Measurements from ENCODE around the gene RNF43.
A peak's percentile ranks its signal among the peaks of the same experiment; 100 is the strongest.
"Not testable (repeated sequence)": the region's sequence is repeated elsewhere in the genome, so short reads cannot be mapped to it uniquely, and the experiment has no call there.

RNF43 gene

DNA sequence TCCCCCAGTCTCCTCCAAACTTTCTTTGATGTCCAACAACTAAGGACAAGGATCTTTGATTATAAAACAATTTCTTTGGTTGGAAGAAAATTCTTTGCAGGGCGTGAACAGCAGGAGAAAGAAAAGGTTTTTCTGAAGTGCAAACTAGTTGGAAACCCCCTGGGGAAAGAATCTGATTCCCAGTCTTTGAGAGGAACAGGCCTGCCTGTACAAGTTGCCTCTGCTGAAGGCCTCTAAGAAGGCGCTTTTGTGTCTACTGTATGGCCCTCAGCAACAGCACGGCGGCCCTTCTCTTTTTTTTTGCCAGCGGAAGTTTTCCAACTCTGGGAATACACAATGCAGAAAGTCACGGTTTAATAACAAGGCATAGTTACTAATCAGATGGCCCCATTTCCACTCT, 14.0 kb downstream of the RNF43 start:
- no peak overlapping the region for H3K27ac ChIP-seq
- TF ChIP-seq, protein P1, sequence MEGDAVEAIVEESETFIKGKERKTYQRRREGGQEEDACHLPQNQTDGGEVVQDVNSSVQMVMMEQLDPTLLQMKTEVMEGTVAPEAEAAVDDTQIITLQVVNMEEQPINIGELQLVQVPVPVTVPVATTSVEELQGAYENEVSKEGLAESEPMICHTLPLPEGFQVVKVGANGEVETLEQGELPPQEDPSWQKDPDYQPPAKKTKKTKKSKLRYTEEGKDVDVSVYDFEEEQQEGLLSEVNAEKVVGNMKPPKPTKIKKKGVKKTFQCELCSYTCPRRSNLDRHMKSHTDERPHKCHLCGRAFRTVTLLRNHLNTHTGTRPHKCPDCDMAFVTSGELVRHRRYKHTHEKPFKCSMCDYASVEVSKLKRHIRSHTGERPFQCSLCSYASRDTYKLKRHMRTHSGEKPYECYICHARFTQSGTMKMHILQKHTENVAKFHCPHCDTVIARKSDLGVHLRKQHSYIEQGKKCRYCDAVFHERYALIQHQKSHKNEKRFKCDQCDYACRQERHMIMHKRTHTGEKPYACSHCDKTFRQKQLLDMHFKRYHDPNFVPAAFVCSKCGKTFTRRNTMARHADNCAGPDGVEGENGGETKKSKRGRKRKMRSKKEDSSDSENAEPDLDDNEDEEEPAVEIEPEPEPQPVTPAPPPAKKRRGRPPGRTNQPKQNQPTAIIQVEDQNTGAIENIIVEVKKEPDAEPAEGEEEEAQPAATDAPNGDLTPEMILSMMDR (conservative IDR thresholded peaks at IDR 0.05), result no peak
- no peak for TF ChIP-seq ZFX (IDR thresholded peaks at IDR 0.05)

DNA sequence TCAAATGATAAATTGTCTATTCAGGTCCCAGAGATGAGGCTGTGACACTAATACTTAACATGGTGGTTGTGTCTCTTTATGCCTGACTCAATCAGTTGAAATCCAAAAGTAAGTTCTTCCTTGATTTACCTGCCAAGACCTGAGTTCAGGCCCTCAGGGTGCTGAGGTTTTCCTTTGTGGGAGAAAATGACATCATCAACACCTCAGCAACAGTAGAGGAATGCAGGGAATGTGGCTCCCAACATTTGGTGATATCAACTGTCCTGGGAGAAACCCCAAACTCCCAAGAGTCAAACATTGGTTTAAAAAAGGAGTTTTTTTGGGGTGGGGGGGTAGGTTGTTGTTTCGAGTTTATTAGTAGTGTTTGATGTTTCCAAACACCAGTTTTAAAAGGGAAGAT, 14.7 kb downstream of the RNF43 start:
- no peak for TF ChIP-seq ZFX (IDR thresholded peaks at IDR 0.05)
- TF ChIP-seq, protein P1 (conservative IDR thresholded peaks at IDR 0.05), result no peak
- no peak overlapping the region for H3K27ac ChIP-seq

DNA sequence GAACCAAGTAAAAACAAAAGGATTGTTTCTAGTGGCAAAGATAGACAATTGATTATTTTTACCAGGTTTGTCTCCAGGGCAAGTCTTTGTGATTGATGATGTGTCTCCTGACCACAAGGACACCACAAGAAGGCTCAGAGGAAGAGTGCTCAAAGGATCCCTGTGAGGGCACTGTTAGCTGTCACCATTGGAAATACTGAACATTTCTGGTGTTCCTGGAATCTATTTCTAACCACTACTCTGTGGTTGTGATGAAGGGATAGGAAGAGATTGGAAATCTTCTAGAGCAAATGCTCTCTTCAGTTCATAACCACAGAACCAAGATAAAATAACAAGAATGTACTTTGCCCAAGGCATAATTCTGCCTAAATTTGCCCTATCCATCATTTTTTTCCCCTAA, 15.3 kb downstream of the RNF43 start:
- TF ChIP-seq ZFX (IDR thresholded peaks at IDR 0.05), result no peak
- TF ChIP-seq, protein P1 (conservative IDR thresholded peaks at IDR 0.05), result no peak
- no peak overlapping the region for H3K27ac ChIP-seq

DNA sequence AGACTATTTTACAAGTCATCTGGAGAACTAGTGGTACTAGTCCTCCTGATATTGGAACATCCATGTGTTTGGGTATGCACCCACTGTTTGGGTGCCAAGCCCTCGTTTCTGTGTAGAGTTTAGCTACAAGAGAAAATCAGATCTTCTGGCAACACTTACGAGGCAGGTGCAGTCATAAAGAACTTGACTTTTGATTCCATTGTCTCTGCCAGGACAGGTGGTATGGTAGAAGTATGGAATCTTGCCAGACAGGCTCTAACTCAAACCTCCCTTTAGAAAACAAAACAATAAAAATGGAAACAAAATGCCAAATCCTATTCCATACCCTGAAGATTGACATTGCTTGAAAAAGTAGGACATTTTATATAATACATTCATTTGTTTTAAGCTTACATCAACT, 16.0 kb downstream of the RNF43 start:
- H3K27ac ChIP-seq, result no peak overlapping the region
- TF ChIP-seq, protein P1 (conservative IDR thresholded peaks at IDR 0.05), result no peak
- no peak for TF ChIP-seq ZFX (IDR thresholded peaks at IDR 0.05)

DNA sequence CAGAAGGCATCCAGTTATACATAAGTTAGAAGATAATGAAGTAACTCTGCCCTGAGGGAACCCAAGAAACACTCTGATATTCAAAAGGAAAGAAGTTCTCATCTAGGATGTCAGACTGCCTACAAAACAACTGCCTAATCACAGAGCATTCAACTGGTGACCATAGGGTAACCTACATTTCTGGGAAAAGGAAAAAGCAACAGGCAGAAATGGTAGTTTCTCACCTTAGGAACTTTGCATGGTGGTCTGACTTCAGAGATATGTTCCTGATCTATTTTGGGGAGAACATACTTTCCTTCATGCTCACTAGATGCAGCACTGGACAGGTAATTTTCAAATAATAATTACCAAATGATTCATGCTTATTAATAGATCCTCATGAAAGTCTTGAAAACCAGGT, 16.5 kb downstream of the RNF43 start:
- no peak for TF ChIP-seq ZFX (IDR thresholded peaks at IDR 0.05)
- TF ChIP-seq, protein P1 (conservative IDR thresholded peaks at IDR 0.05), result no peak

DNA sequence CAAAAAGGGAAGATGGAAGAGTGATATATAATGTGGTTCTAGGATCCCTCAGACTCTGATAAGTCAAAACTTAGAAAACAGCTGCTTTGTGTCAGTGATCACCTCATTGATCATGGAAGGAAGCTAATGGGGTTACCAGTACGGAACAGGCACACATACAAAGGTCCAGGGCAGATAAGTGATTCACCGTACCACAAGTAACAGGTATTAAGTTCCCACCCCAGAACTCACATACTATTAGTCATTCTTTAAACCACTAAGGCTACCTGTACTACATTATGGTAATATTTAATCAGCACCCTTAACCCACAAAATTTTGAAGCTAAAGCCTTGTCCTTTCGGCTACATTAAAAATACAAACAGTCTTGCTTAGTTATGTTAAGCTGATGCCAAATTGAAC, 17.4 kb downstream of the RNF43 start:
- TF ChIP-seq ZFX (IDR thresholded peaks at IDR 0.05), result no peak
- TF ChIP-seq, protein P1 (conservative IDR thresholded peaks at IDR 0.05), result no peak

More for the DNA sequence above, 16.5 kb downstream of the RNF43 start:
- no peak overlapping the region for H3K27ac ChIP-seq

DNA sequence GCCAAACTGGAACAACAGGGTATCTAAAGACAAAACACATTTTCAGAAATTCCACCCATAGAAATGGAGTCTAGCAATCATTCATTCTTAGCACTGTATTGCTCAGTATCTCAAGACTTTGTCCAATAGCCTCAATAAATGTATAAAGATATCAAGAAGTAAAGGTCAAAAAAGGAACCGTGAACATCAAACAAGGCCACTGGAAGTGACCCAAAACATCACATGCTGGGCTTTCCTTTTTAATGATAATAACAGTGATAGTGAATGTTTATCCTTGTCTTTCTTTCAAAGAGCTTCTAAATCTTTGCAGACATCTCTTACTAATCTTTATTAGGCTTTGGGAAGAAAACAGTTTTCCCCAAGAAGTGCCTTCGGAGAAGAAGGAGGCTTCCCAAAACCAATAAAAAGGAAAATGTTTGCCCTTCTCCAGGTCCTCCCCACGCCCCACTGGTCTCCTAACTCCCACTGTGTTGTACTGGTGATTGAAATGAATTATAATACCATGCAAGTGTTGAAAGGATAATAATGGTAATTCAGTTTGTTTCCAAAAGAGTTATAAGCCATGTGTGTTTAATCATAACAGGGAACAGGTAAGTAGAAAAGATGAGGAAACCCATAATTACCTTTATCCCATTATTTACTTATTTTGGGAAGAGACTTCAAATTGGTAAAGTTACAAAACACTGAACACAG, 18.6 kb downstream of the RNF43 start:
- no peak overlapping the region for H3K27ac ChIP-seq
- TF ChIP-seq, protein P1 (conservative IDR thresholded peaks at IDR 0.05), result no peak
- TF ChIP-seq ZFX (IDR thresholded peaks at IDR 0.05), result no peak

More for the DNA sequence above, 17.4 kb downstream of the RNF43 start:
- H3K27ac ChIP-seq, result peak overlapping the region; percentile 38; the same call in 1 of the 2 replicates

DNA sequence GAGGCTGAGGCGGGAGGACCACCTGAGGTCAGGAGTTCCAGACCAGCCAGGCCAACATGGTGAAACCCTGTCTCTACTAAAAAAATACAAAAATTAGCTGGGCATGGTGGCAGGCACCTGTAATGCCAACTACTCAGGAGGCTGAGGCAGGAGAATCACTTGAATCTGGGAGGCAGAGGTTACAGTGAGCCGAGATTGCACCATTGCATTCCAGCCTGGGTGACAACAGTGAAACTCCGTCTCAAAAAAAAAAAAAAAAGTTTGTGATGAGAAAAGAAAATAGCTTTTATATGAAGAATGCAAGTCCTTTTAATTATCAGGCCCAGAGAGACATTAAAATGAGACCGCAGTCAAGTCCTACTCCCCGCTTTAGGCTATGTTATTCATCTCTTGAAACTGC, 19.9 kb downstream of the RNF43 start:
- H3K27ac ChIP-seq, result not testable (repeated sequence)
